ENCODE results near the gene ZNF521.

Gene ZNF521

GRCh38 chr18:25099895-25100294 is 252.1 kb downstream of the ZNF521 start:
- Histone ChIP-seq H3K9me3 (no peaks in the 10 kb centered on the region), H3K36me3 (replicated peaks) (no peaks in the 10 kb centered on the region), H3K4me3 (no peak overlapping the region), H3K4me1 (no peaks in the 10 kb centered on the region), H3K27me3 (ENCODE audit: low read depth) (no peaks in the 10 kb centered on the region)
- in situ Hi-C loops (cut with MboI; ENCODE audit: low sequenced_read_pairs), result loop anchor here (25.0 kb wide), 1 partner anchor 113 kb away; no protein-coding TSS in a partner anchor
- no peak for DNase-seq (ENCODE audit: low spot score in 2 of 2)

GRCh38 chr18:25097569-25098056 is 254.4 kb downstream of the ZNF521 start:
- H3K36me3 ChIP-seq (replicated peaks), result no peaks in the 10 kb centered on the region
- DNase-seq (ENCODE audit: low spot score in 2 of 2), result no peak
- no peak overlapping the region for H3K4me3 ChIP-seq
- no peaks in the 10 kb centered on the region for H3K4me1 ChIP-seq
- no peaks in the 10 kb centered on the region for H3K9me3 ChIP-seq
- H3K27me3 ChIP-seq (ENCODE audit: low read depth), result no peaks in the 10 kb centered on the region
- in situ Hi-C loops (cut with MboI; ENCODE audit: low sequenced_read_pairs), result loop anchor here (25.0 kb wide), 1 partner anchor 110 kb away; no protein-coding TSS in a partner anchor

GRCh38 chr18:25097057-25097456 is 254.9 kb downstream of the ZNF521 start:
- H3K4me3 ChIP-seq, result no peak overlapping the region
- H3K27me3 ChIP-seq (ENCODE audit: low read depth), result no peaks in the 10 kb centered on the region
- no peak for DNase-seq (ENCODE audit: low spot score in 2 of 2)
- H3K36me3 ChIP-seq (replicated peaks), result no peaks in the 10 kb centered on the region
- in situ Hi-C loops (cut with MboI; ENCODE audit: low sequenced_read_pairs), result loop anchor here (25.0 kb wide), 1 partner anchor 110 kb away; no protein-coding TSS in a partner anchor
- H3K9me3 ChIP-seq, result no peaks in the 10 kb centered on the region
- no peaks in the 10 kb centered on the region for H3K4me1 ChIP-seq

- no peaks in the 10 kb centered on the region for H3K36me3 ChIP-seq (replicated peaks)
- in situ Hi-C loops (cut with MboI; ENCODE audit: low sequenced_read_pairs), result loop anchor here (25.0 kb wide), 1 partner anchor 106 kb away; no protein-coding TSS in a partner anchor
- no peak for DNase-seq (ENCODE audit: low spot score in 2 of 2)
- H3K4me1 ChIP-seq, result no peaks in the 10 kb centered on the region; the same call in none of the 2 replicates
- H3K27me3 ChIP-seq (ENCODE audit: low read depth), result no peaks in the 10 kb centered on the region
- no peak overlapping the region for H3K4me3 ChIP-seq
- no peaks in the 10 kb centered on the region for H3K9me3 ChIP-seq
Measured at GRCh38 chr18:25093141-25093540, 258.8 kb downstream of the ZNF521 start.

- Histone ChIP-seq H3K27me3 (ENCODE audit: low read depth) (no peaks in the 10 kb centered on the region), H3K4me1 (no peaks in the 10 kb centered on the region; the same call in none of the 2 replicates), H3K9me3 (no peaks in the 10 kb centered on the region), H3K36me3 (replicated peaks) (no peaks in the 10 kb centered on the region), H3K4me3 (no peak overlapping the region)
- DNase-seq (ENCODE audit: low spot score in 2 of 2), result no peak
- in situ Hi-C loops (cut with MboI; ENCODE audit: low sequenced_read_pairs), result loop anchor here (25.0 kb wide), 1 partner anchor 102 kb away; no protein-coding TSS in a partner anchor
Measured at GRCh38 chr18:25089470-25089869, 262.5 kb downstream of the ZNF521 start.

GRCh38 chr18:25086876-25087275 is 265.1 kb downstream of the ZNF521 start:
- no peak for DNase-seq (ENCODE audit: low spot score in 2 of 2)
- H3K4me3 ChIP-seq, result no peak overlapping the region
- H3K4me1 ChIP-seq, result no peaks in the 10 kb centered on the region; the same call in none of the 2 replicates
- no peaks in the 10 kb centered on the region for H3K36me3 ChIP-seq (replicated peaks)
- no peaks in the 10 kb centered on the region for H3K27me3 ChIP-seq (ENCODE audit: low read depth)
- no peaks in the 10 kb centered on the region for H3K9me3 ChIP-seq
- in situ Hi-C loops (cut with MboI; ENCODE audit: low sequenced_read_pairs), result loop anchor here (25.0 kb wide), 1 partner anchor 100 kb away; no protein-coding TSS in a partner anchor

- H3K4me1 ChIP-seq, result no peaks in the 10 kb centered on the region
- no peaks in the 10 kb centered on the region for H3K36me3 ChIP-seq (replicated peaks)
- DNase-seq (ENCODE audit: low spot score in 2 of 2), result no peak
- in situ Hi-C loops (cut with MboI; ENCODE audit: low sequenced_read_pairs), result loop anchor here (25.0 kb wide), 1 partner anchor 94 kb away; no protein-coding TSS in a partner anchor
- no peaks in the 10 kb centered on the region for H3K27me3 ChIP-seq (ENCODE audit: low read depth)
- H3K9me3 ChIP-seq, result no peaks in the 10 kb centered on the region
- H3K4me3 ChIP-seq, result no peak overlapping the region
Measured at GRCh38 chr18:25081001-25081400, 271.0 kb downstream of the ZNF521 start.

- DNase-seq (ENCODE audit: low spot score in 2 of 2), result no peak
- in situ Hi-C loops (cut with MboI; ENCODE audit: low sequenced_read_pairs), result loop anchor here (25.0 kb wide), 1 partner anchor 93 kb away; no protein-coding TSS in a partner anchor
- Histone ChIP-seq H3K4me1 (no peaks in the 10 kb centered on the region), H3K36me3 (replicated peaks) (no peaks in the 10 kb centered on the region), H3K9me3 (no peaks in the 10 kb centered on the region), H3K4me3 (no peak overlapping the region), H3K27me3 (ENCODE audit: low read depth) (no peaks in the 10 kb centered on the region)
Measured at GRCh38 chr18:25080211-25080610, 271.8 kb downstream of the ZNF521 start.

- in situ Hi-C loops (cut with MboI; ENCODE audit: low sequenced_read_pairs), result loop anchor here (25.0 kb wide), 1 partner anchor 91 kb away; no protein-coding TSS in a partner anchor
- no peak for DNase-seq (ENCODE audit: low spot score in 2 of 2)
- Histone ChIP-seq H3K4me3 (no peak overlapping the region), H3K4me1 (no peaks in the 10 kb centered on the region), H3K27me3 (ENCODE audit: low read depth) (no peaks in the 10 kb centered on the region), H3K9me3 (no peaks in the 10 kb centered on the region), H3K36me3 (replicated peaks) (no peaks in the 10 kb centered on the region)
Measured at GRCh38 chr18:25077944-25078723, 273.8 kb downstream of the ZNF521 start.

- in situ Hi-C loops (cut with MboI; ENCODE audit: low sequenced_read_pairs), result loop anchor here (25.0 kb wide), 1 partner anchor 90 kb away; no protein-coding TSS in a partner anchor
- no peaks in the 10 kb centered on the region for H3K36me3 ChIP-seq (replicated peaks)
- H3K27me3 ChIP-seq (ENCODE audit: low read depth), result no peaks in the 10 kb centered on the region
- no peaks in the 10 kb centered on the region for H3K9me3 ChIP-seq
- no peak overlapping the region for H3K4me3 ChIP-seq
- H3K4me1 ChIP-seq, result no peaks in the 10 kb centered on the region
- no peak for DNase-seq (ENCODE audit: low spot score in 2 of 2)
Measured at GRCh38 chr18:25077038-25077943, 274.7 kb downstream of the ZNF521 start.

- no peaks in the 10 kb centered on the region for H3K4me1 ChIP-seq
- no peak overlapping the region for H3K4me3 ChIP-seq
Measured at GRCh38 chr18:25075783-25076182, 276.2 kb downstream of the ZNF521 start.

GRCh38 chr18:25075331-25075730 is 276.6 kb downstream of the ZNF521 start:
- Histone ChIP-seq H3K4me3 (no peak overlapping the region), H3K27me3 (ENCODE audit: low read depth) (no peaks in the 10 kb centered on the region), H3K4me1 (no peaks in the 10 kb centered on the region), H3K9me3 (no peaks in the 10 kb centered on the region), H3K36me3 (replicated peaks) (no peaks in the 10 kb centered on the region)
- in situ Hi-C loops (cut with MboI; ENCODE audit: low sequenced_read_pairs), result loop anchor here (25.0 kb wide), 1 partner anchor 88 kb away; no protein-coding TSS in a partner anchor
- DNase-seq (ENCODE audit: low spot score in 2 of 2), result no peak

More at GRCh38 chr18:25075783-25076182, 276.2 kb downstream of the ZNF521 start:
- in situ Hi-C loops (cut with MboI; ENCODE audit: low sequenced_read_pairs), result loop anchor here (25.0 kb wide), 1 partner anchor 88 kb away; no protein-coding TSS in a partner anchor
- H3K36me3 ChIP-seq (replicated peaks), result no peaks in the 10 kb centered on the region
- no peaks in the 10 kb centered on the region for H3K9me3 ChIP-seq
- no peaks in the 10 kb centered on the region for H3K27me3 ChIP-seq (ENCODE audit: low read depth)
- DNase-seq (ENCODE audit: low spot score in 2 of 2), result no peak

GRCh38 chr18:25074925-25075324 is 277.0 kb downstream of the ZNF521 start:
- in situ Hi-C loops (cut with MboI; ENCODE audit: low sequenced_read_pairs), result loop anchor here (25.0 kb wide), 1 partner anchor 88 kb away; no protein-coding TSS in a partner anchor
- DNase-seq (ENCODE audit: low spot score in 2 of 2), result no peak
- Histone ChIP-seq H3K27me3 (ENCODE audit: low read depth) (no peaks in the 10 kb centered on the region), H3K9me3 (no peaks in the 10 kb centered on the region), H3K4me3 (no peak overlapping the region), H3K36me3 (replicated peaks) (no peaks in the 10 kb centered on the region), H3K4me1 (no peaks in the 10 kb centered on the region)
